Tibial nerve (tissue), 4 donors: ENCODE results near the gene TUBB4B.

Experiments
- EP300 ChIP-seq, 2 donors: sonication (generic); formaldehyde crosslinking; IDR thresholded peaks; one replicate each; pipeline ENCODE4 v1.6.1; 2017; ENCODE audit warnings: antibody characterized with exemption in 2 of 2, mild to moderate bottlenecking in 1 of 2
- POLR2A ChIP-seq, 2 donors: fragments of 450-650 bp; IDR thresholded peaks; one replicate each; pipeline ENCODE4 v1.6.1; 2017; ENCODE audit warnings: antibody characterized with exemption in 2 of 2, mild to moderate bottlenecking in 2 of 2, moderate library complexity in 2 of 2
- TF ChIP-seq, protein P1 (sequence below), 5 experiments: fragments of 200-600 bp in 3 of 5; fragments of 450-650 bp in 2 of 5; sonication (generic) in 3 of 5; IDR thresholded peaks; one replicate each; pipeline ENCODE4 v1.5.1; 2016 to 2019; ENCODE audit warnings: antibody characterized with exemption in 5 of 5, mild to moderate bottlenecking in 3 of 5, moderate library complexity in 2 of 5

DNA sequence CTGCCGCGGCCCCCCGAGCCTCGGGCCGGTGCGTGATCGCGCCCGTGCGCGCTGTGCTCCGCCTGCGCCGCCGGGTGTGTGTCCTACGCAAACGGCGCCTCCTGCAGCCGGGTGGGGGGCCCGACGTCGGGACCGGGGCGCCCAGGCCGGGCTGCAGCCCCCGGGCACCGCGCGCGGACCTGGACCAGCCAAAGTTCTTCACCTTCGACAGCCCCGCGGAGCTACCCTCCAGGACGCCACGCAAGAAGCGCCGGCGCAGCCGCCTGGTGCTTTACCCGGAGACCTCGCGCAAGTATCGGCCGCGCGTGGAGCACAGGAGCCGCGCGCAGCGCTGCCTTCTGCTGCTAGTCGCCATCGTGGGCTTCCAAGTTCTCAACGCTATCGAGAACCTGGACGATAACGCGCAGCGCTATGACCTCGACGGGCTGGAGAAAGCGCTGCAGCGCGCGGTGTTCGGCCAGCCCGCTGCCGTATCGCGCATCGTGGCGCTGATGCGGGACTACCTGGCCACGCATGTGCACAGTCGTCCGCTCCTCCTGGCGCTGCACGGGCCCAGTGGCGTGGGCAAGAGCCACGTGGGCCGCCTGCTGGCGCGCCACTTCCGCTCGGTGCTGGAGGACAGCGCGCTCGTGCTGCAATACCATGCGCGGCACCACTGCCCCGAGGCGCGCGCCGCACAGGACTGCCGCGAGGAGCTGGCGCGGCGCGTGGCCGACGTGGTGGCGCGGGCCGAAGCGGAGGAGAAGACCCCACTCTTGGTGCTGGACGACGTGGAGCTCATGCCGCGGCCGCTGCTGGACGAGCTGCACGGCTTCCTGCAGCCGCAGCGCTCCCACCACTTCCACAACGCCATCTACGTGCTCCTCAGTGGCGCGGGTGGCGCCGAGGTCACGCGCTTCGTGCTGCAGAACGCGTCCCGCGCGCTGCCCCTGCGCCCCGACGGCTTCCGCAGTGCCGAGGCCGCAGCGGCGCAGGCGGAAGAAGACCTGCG, 37.9 kb downstream of the TUBB4B start:
- TF ChIP-seq, protein P1, sequence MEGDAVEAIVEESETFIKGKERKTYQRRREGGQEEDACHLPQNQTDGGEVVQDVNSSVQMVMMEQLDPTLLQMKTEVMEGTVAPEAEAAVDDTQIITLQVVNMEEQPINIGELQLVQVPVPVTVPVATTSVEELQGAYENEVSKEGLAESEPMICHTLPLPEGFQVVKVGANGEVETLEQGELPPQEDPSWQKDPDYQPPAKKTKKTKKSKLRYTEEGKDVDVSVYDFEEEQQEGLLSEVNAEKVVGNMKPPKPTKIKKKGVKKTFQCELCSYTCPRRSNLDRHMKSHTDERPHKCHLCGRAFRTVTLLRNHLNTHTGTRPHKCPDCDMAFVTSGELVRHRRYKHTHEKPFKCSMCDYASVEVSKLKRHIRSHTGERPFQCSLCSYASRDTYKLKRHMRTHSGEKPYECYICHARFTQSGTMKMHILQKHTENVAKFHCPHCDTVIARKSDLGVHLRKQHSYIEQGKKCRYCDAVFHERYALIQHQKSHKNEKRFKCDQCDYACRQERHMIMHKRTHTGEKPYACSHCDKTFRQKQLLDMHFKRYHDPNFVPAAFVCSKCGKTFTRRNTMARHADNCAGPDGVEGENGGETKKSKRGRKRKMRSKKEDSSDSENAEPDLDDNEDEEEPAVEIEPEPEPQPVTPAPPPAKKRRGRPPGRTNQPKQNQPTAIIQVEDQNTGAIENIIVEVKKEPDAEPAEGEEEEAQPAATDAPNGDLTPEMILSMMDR (IDR thresholded peaks at IDR 0.05) = no peak
- TF ChIP-seq EP300 (IDR thresholded peaks at IDR 0.05) (no peak), POLR2A (IDR thresholded peaks at IDR 0.05) (no peak)
